Activated T-helper 17 cell treated with anti-CD3 and anti-CD28 coated beads, Interleukin-2, amount 50 U/mL, for 72 hours (primary cell): ENCODE data around the gene KIF6. TPM values are rescaled to one million over a fixed set of nuclear protein-coding genes. Genes with fewer than 3 reads are reported as not detected.

Experiments
- ATAC-seq: fragments of 150-1000 bp; cut with Tn5 transposase; replicated peaks from 2 replicates; pipeline ENCODE4 v1.10.0; 2021; ENCODE audit warnings: mild to moderate bottlenecking, moderate library complexity
- H3K27ac Mint-ChIP-seq: one replicate; pipeline ENCODE4 v1.8.0; 2022; ENCODE audit warnings: mixed read lengths
- H3K27me3 Mint-ChIP-seq: one replicate; pipeline ENCODE4 v1.8.0; 2022; ENCODE audit warnings: mixed read lengths
- H3K36me3 Mint-ChIP-seq: one replicate; pipeline ENCODE4 v1.8.0; 2022; ENCODE audit warnings: low read depth, mild to moderate bottlenecking, mixed read lengths
- H3K4me1 Mint-ChIP-seq: one replicate; pipeline ENCODE4 v1.8.0; 2022; ENCODE audit warnings: mixed read lengths
- H3K4me3 Mint-ChIP-seq: one replicate; pipeline ENCODE4 v1.8.0; 2022; ENCODE audit warnings: mild to moderate bottlenecking, mixed read lengths
- H3K9me3 Mint-ChIP-seq: one replicate; pipeline ENCODE4 v1.8.0; 2022; ENCODE audit warnings: mixed read lengths
- total RNA-seq, 2 donors: library from RNA; stranded (reverse); gene quantifications; one replicate each; pipeline ENCODE4 v1.2.3, GENCODE V29; 2022

The KIF6 gene
- total RNA-seq, 2 donors from 2014 or later: 0.48 TPM; not detected in 1

DNA sequence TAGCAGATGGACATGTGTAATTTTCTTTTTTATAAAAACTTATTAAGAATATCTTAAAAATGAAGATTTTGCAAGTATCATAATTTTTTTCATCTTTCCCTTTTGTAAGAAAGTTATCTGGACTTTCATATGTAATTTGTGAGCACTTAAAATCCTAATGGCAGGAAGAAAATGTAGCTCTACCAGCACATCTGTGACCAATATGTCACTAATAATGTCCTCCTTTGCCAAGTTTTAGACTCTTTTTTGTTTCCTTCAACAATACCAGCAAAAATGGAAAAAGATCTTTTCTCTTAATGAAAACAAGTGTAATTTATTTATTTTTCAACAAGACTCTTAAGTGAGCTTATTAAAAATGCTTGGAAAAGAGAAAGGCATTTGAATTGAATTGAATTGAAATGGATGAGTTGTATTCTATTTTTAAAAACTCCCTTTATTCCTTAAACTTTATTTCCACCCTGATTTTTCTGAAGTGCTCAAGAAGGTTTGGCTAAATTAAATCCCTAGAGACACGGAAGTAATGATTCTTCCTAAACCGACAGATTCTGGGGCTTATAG, 110.7 kb downstream of the KIF6 start:
- no peaks in the 10 kb centered on the region for H3K4me1 Mint-ChIP-seq
- peaks cover 8% of the 10 kb centered on the region for H3K27me3 Mint-ChIP-seq
- no peak overlapping the region for H3K27ac Mint-ChIP-seq
- H3K36me3 Mint-ChIP-seq: no peaks in the 10 kb centered on the region
- no peaks in the 10 kb centered on the region for H3K9me3 Mint-ChIP-seq
- no peak for ATAC-seq
- H3K4me3 Mint-ChIP-seq: no peak overlapping the region

DNA sequence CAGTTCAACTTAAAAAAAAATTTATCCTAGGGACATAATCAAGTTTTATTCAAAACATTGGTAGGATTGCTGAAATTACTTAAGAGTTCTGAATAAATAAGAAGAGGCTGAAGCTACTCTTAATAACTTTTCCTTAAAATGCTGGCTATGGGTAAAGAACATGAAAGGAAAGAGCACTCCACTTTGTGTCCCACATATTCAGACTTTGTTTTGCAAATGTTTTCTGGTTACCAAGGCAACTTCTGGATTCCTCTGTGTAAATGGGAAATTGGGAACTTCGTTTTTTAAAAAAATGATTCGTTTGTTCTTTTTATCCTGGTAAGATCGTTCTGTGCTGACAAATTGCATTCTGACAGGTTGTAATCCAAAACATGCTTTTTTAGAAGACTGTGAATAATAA, 115.0 kb downstream of the KIF6 start:
- H3K36me3 Mint-ChIP-seq: no peaks in the 10 kb centered on the region
- H3K4me3 Mint-ChIP-seq: no peak overlapping the region
- H3K27ac Mint-ChIP-seq: no peak overlapping the region
- no peak for ATAC-seq
- H3K4me1 Mint-ChIP-seq: no peaks in the 10 kb centered on the region
- no peaks in the 10 kb centered on the region for H3K9me3 Mint-ChIP-seq
- peaks cover 11% of the 10 kb centered on the region for H3K27me3 Mint-ChIP-seq

GRCh38 chr6:39608652-39609345, 116.4 kb downstream of the KIF6 start:
- no peak overlapping the region for H3K27ac Mint-ChIP-seq
- no peaks in the 10 kb centered on the region for H3K36me3 Mint-ChIP-seq
- no peaks in the 10 kb centered on the region for H3K9me3 Mint-ChIP-seq
- peaks cover 15% of the 10 kb centered on the region for H3K27me3 Mint-ChIP-seq
- no peak overlapping the region for H3K4me3 Mint-ChIP-seq
- H3K4me1 Mint-ChIP-seq: no peaks in the 10 kb centered on the region
- no peak for ATAC-seq

DNA sequence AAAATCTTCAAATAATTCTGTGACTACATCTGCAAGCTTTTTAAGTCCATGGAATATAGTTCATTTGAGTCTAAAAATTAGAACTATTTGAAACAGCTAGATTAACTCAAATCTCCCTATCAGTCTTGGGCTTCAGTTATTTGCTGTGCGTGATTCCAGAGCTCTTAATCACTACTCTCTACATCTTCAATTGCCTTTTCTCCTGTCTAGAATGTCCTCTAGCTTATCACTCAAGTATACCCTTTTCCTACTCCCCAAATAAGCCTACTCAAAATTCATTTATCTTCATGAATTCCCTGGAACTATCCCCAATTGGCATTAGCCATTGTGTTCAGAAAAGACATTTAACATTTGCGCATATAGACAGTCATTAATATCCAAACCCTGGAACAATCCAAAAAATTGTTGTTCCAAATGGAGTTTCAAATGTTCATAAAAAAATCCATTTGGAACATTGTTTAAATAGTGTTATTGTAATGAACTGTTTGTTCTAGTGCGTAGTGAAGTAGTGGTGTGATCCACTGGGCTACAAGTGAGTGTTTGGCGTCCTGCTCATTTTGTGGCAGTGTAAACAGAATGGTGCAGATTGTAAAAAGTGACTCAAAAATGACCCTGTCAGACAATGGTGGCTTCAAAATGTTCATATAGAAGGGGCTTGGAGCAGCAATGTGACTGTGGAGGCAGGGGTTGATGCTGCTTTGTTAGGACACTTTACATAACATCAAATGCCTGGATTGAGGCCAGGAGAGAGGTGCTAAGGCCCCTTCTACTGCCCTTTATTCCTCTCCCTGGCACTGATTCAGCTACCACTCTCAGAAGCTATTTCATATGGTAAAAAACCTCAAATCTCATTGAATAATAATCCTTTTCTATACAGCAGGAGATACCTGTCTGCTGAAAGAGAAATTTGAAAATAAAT, 122.3 kb downstream of the KIF6 start:
- Mint-ChIP-seq H3K36me3 (no peaks in the 10 kb centered on the region), H3K27me3 (peaks cover 14% of the 10 kb centered on the region), H3K4me3 (no peak overlapping the region), H3K27ac (no peak overlapping the region), H3K9me3 (no peaks in the 10 kb centered on the region), H3K4me1 (no peaks in the 10 kb centered on the region)
- ATAC-seq: no peak

- Mint-ChIP-seq H3K4me3 (no peak overlapping the region), H3K4me1 (no peaks in the 10 kb centered on the region), H3K9me3 (no peaks in the 10 kb centered on the region), H3K27me3 (peaks cover 15% of the 10 kb centered on the region), H3K36me3 (no peaks in the 10 kb centered on the region), H3K27ac (no peak overlapping the region)
- ATAC-seq: no peak
These were observed 125.2 kb downstream of the KIF6 start for GRCh38 chr6:39599973-39600372.

DNA sequence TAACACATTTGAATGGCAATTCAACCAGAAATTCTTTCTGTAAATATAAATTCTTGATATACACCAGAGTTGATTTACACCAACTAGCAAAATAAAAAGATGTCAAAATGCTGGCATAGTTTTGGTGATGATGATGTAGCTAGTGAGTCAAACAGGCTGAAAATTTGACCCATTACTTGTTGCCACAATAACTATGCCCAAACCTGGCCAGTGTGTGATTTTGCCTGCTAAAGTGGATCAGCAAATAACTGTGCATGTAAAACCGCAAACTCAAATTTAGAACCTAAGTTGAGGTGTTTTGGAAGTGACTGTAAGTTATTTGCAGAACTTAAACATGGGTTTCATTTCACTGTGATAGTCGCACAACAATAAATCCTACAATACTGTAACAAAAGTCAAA, 125.9 kb downstream of the KIF6 start:
- Mint-ChIP-seq H3K27ac (no peak overlapping the region), H3K4me3 (no peak overlapping the region), H3K36me3 (no peaks in the 10 kb centered on the region), H3K4me1 (no peaks in the 10 kb centered on the region), H3K9me3 (no peaks in the 10 kb centered on the region), H3K27me3 (peaks cover 15% of the 10 kb centered on the region)
- ATAC-seq: no peak

GRCh38 chr6:39594285-39594684, 130.9 kb downstream of the KIF6 start:
- Mint-ChIP-seq H3K36me3 (no peaks in the 10 kb centered on the region), H3K4me1 (no peaks in the 10 kb centered on the region), H3K27me3 (peaks cover 10% of the 10 kb centered on the region), H3K9me3 (no peaks in the 10 kb centered on the region), H3K27ac (no peak overlapping the region), H3K4me3 (no peak overlapping the region)
- ATAC-seq: no peak

GRCh38 chr6:39593646-39594045, 131.6 kb downstream of the KIF6 start:
- Mint-ChIP-seq H3K4me3 (no peak overlapping the region), H3K27me3 (peaks cover 10% of the 10 kb centered on the region), H3K36me3 (no peaks in the 10 kb centered on the region), H3K4me1 (no peaks in the 10 kb centered on the region), H3K9me3 (no peaks in the 10 kb centered on the region), H3K27ac (no peak overlapping the region)
- no peak for ATAC-seq

DNA sequence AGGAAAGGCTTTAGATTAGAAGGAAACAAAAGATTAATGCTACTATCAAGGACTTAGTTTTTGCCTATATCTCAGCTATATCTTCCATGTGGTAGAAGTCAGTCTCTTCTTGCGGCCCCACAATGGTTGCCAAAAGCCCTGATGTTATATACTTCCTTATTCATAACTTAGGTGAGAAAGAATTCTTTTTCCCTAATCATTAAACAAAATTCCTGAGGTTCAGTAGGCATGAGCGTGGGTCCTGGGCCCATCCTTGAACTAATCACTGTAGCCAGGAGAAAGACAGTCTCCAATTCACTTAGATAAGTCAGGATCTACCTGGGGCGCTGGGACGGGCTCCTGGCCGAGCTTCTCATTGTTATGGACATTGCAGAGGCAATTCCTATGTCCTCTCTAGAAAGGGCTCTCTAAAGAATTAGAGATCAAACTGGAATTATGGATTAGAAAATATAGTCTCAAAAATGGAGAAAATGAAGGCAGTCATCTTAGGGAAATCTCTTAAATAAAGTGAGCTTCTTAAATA, 134.3 kb downstream of the KIF6 start:
- ATAC-seq: no peak
- Mint-ChIP-seq H3K27ac (no peak overlapping the region), H3K4me1 (no peaks in the 10 kb centered on the region), H3K27me3 (peaks cover 6% of the 10 kb centered on the region), H3K36me3 (no peaks in the 10 kb centered on the region), H3K4me3 (no peak overlapping the region), H3K9me3 (no peaks in the 10 kb centered on the region)

DNA sequence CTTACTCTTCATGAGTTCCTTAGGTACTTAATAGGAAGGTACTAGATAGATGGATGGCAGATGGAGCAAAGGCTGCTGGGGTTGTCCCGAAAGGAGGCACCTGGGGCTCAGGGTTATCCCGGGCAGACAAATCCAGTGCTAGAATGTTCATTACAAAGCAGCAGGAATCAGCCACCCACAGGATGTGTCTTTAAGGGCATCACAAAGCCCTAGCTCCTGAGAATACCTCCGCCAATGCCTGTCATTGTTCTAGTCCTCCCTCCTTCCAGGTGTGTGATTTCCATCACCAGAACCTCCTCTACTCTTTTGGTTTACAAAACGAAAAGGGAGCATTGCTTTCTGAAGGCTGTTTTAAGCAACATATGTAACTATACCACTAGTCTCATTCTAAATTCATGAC, 138.1 kb downstream of the KIF6 start:
- Mint-ChIP-seq H3K4me3 (no peak overlapping the region), H3K9me3 (no peaks in the 10 kb centered on the region), H3K36me3 (no peaks in the 10 kb centered on the region), H3K27ac (no peak overlapping the region), H3K27me3 (peaks cover 4% of the 10 kb centered on the region), H3K4me1 (no peaks in the 10 kb centered on the region)
- ATAC-seq: no peak

DNA sequence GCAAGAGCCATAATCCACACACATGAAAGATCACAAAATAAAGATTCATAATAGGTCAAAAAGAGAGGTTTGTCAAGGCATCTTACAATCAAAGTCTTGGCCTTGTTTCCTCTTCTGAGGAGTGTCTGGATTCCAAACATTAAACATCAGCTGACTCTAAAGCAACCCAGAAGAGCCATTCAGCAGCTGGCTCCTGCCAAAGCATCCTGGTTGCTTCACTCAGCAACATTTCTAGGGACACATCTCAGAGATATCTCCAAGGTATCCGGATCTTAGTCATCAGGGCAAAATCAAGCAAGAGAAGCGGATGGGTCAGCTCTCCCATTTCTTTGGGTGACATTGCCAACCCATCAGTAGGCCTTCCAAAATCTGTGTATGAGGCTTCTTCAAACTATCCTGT, 139.6 kb downstream of the KIF6 start:
- Mint-ChIP-seq H3K4me1 (no peaks in the 10 kb centered on the region), H3K27me3 (peaks cover 6% of the 10 kb centered on the region), H3K9me3 (no peaks in the 10 kb centered on the region), H3K4me3 (no peak overlapping the region), H3K27ac (no peak overlapping the region), H3K36me3 (no peaks in the 10 kb centered on the region)
- no peak for ATAC-seq

- H3K9me3 Mint-ChIP-seq: no peaks in the 10 kb centered on the region
- H3K4me1 Mint-ChIP-seq: no peaks in the 10 kb centered on the region
- no peak for ATAC-seq
- no peak overlapping the region for H3K27ac Mint-ChIP-seq
- no peaks in the 10 kb centered on the region for H3K36me3 Mint-ChIP-seq
- no peak overlapping the region for H3K4me3 Mint-ChIP-seq
- H3K27me3 Mint-ChIP-seq: peaks cover 4% of the 10 kb centered on the region
These were observed 147.6 kb downstream of the KIF6 start for GRCh38 chr6:39577446-39578165.

- H3K36me3 Mint-ChIP-seq: no peaks in the 10 kb centered on the region
- H3K27me3 Mint-ChIP-seq: peaks cover 4% of the 10 kb centered on the region
- no peak overlapping the region for H3K27ac Mint-ChIP-seq
- ATAC-seq: no peak
- H3K9me3 Mint-ChIP-seq: no peaks in the 10 kb centered on the region
- H3K4me3 Mint-ChIP-seq: no peak overlapping the region
- H3K4me1 Mint-ChIP-seq: no peaks in the 10 kb centered on the region
These were observed 148.5 kb downstream of the KIF6 start for GRCh38 chr6:39576556-39577303.

DNA sequence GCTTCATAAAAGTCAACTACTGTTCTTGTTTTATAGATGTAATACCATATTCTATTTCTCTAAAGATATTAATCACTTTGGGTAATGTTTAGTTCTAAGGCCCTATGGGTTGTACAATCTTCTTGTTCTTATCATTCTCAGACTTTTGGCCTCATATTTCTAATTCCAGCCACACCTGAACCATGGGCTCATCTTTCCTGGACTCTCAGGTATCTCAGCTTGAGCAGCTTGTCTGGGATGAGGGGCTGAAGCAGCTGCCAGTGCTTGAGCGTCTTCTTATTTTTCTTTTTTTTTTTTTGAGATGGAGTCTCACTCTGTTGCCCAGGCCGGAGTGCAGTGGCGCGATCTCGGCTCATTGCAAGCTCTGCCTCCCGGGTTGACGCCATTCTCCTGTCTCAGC, 150.2 kb downstream of the KIF6 start:
- no peak for ATAC-seq
- Mint-ChIP-seq H3K4me3 (no peak overlapping the region), H3K9me3 (no peaks in the 10 kb centered on the region), H3K36me3 (no peaks in the 10 kb centered on the region), H3K27me3 (peaks cover 5% of the 10 kb centered on the region), H3K27ac (no peak overlapping the region), H3K4me1 (no peaks in the 10 kb centered on the region)
